NK-92 treated with Interleukin-12 subunit alpha and Interleukin-12 subunit beta, amount 100 ng/mL, for 24 hours (cell line): Measurements from ENCODE around the gene CAMK2B.

Experiments
- DNase-seq: peaks from one replicate; lab custom pipeline; 2025; lab: John Stamatoyannopoulos, UW

CAMK2B gene

DNA sequence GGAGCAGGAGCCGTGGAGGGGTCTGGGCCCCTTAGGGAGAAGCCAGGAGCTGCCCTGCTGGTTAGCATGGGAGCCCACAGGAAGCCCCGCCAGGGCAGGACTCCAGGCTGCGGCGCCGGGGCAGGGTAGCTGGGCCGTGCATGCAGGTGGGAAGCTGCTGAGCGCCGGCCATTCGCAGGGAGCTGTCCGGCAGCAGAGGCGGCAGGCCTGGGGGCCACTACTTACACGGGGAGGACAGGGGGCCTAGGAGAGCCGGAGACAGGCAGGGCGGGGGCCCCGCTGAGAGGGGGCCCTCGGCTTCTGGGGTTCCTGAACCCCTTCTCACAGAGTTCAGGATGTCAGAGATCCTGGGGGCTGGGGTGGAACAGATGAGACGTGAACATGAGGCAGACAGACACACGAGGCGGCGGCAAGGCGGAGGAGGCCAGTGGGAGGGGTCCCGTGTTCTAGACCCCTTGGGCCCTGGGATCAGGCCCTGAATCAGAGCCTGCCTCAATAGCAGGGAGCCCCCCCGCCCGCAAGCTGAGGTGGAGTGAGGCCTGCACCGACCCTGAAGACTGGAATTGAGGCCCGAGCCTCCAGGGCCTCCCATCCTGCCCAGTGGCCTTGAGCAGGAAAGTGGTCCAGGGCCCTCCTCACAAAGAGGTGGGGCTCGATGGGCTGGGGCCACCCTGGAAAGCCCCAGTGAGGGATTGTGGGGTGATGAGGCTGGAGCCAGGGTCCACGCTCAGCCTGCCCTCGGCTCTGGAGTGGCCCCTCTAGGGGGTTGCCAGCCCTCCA is 96.6 kb downstream of the CAMK2B start:
- DNase-seq, result no peak

GRCh38 chr7:44227911-44228310 is 97.5 kb downstream of the CAMK2B start:
- DNase-seq, result no peak

GRCh38 chr7:44226396-44226753 is 99.0 kb downstream of the CAMK2B start:
- DNase-seq, result no peak

DNA sequence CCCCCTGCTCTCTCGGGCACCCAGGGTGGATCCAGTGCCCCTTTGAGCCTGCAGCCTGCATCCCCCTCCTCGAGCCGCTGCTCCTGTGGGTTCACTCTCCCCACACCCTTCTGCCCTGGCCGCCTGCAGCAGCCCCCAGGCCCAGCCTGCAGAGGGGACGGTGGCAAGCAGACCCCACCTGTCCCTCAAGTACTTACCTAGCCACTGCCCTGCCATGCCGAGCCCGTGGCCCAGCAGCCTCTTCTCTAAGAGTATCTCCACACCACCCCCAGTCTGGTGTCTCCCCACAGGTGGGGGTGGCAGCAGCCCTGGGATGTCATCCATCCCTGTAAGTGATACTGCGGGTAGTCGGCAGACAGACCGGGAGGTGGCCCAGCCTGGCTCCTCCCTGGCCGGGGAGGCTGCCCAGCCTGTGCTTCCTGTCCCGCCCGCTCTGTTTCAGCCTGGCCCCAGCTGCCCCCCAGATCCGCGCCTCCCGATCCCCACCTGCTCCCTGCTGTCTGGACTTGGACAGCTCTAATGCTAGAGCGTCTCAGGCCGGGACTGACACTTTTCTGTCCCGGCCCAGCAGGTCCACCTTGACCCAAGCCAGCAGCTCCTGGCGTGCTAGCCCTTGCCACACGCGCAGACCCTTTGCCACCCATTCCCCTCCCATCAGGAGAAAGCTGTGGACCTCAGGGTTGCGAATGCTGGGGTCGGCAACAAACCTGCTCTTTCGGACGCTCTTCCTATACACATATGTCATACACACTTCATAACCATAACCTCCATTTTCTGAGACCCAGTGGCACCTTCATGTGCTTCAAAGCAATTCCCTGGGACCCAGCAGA is 99.6 kb downstream of the CAMK2B start:
- no peak for DNase-seq

- DNase-seq, result no peak
Observed at GRCh38 chr7:44224974-44225565, 100.3 kb downstream of the CAMK2B start.

DNA sequence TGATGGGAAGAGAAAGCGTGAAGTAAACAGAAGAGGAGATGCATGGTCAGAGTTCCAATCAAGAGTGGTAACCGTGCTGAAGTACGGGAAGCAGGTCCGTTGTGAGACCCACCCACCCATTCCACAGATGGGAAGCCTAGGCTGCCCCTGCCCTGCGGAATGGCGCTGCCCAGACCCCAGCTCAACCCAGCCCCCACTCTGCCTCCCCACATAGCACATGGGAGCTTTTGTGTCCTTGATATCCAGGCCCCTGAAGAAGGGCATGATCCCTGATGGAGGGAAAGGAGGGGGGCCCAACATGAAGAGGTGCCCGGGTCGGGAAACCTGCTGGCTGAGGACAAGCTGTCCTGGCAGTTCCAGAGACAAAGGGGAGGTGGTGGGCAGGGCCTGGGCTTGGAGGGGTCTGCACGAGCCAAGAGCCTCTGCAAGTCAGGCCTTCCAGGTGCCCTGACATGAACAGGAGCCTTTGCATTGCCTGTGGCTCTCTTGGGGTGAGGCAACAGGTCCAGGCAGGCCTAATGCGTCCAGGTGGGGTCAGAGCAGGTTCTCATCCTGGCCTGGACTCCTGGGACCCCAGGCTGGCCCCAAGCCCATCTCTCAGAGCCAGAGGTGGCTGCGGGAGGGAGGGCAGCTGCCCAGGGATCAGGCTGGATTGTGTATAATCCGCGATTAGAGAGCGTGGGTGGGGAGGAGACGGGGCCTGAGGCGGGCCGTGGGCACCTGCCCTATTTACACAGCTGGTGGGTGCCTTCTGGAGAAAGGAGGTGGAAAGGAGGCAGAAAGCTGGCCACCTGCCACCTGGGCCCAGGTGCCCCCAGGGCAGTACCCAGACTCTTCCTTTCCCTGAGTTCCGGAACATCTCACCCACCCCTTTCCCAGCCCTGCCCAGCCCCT is 101.1 kb downstream of the CAMK2B start:
- no peak for DNase-seq

GRCh38 chr7:44223362-44224079 is 101.9 kb downstream of the CAMK2B start:
- DNase-seq, result no peak

- no peak for DNase-seq
Observed at GRCh38 chr7:44222776-44223261, 102.6 kb downstream of the CAMK2B start.

- no peak for DNase-seq
Observed at GRCh38 chr7:44222074-44222473, 103.3 kb downstream of the CAMK2B start.

DNA sequence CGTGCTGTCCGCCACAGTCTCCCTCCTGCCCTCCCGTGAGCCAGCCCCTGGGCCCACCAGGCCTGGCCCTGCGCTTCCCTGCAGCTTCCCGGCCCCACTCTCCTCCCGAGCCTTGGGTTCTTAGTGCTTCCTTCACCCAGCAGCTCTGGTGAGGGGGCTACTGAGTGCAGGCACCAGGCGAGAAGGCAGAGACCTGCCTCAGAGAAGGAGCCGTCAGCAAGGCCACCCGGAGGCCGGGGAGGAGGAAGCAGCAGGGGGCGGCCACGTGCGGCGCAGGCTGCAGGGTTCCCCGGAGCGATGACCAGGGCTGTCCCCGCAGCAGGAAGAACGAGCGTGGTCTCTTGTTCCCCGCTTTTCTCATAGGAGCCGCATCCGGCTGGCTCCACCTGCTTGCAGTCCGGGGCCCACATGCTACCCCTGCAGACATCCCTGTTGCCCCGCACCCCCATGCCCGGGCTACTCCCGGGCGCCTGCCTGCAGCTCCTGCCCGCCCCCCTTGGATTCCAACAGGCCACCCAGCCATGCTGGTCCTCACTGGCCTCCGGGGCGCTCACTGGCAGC is 104.1 kb downstream of the CAMK2B start:
- no peak for DNase-seq

DNA sequence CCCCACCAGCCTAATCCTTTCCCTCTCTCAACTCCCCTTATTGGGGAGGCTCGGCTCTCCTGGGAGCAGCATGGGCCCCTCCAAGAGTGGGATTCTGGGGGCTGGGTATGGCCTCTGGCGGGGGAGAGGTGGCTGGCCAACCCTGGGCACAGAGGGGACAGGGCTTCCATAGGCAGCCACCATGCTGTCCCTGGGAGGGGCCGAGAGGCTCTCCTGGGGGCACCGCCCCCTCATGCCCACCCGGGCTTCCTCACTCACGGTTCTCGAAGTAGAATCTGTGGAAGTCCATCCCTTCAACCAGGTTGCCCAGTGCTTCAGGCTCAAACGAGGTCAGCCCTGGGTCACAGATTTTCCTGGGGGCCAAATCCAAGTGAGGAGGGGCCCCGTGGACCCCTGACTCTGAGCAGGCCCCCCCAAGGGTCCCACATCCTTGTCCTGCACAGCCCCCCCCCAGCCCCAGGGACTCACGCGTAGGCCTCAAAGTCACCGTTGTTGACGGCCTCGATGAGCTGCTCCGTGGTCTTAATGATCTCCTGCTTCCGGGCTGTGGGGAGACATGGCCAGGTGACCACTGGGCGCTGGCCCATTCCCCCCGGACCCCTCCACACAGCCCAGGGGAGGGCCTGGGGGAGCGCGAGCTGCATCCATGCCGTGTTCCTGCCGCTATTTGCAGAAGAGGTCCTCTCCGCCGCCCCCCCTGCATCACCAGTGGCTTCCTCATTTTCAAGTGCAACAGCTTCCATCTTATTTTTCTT is 104.9 kb downstream of the CAMK2B start:
- DNase-seq, result no peak

DNA sequence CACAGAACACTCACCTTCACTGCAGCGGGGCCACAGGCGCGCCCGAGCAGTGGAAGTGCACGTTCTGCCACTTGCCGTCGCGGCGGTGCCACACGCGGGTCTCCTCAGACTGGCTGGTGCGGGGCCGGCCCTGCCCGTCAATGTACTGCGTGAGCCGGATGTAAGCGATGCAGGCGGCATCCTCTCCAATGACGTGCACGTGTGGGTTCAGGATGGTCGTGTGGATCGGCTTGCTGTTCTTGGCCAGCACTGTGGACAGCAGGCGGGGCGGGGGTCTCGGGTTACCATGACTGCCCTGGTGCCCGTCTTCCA is 105.4 kb downstream of the CAMK2B start:
- no peak for DNase-seq

GRCh38 chr7:44219371-44220045 is 105.9 kb downstream of the CAMK2B start:
- DNase-seq, result no peak

DNA sequence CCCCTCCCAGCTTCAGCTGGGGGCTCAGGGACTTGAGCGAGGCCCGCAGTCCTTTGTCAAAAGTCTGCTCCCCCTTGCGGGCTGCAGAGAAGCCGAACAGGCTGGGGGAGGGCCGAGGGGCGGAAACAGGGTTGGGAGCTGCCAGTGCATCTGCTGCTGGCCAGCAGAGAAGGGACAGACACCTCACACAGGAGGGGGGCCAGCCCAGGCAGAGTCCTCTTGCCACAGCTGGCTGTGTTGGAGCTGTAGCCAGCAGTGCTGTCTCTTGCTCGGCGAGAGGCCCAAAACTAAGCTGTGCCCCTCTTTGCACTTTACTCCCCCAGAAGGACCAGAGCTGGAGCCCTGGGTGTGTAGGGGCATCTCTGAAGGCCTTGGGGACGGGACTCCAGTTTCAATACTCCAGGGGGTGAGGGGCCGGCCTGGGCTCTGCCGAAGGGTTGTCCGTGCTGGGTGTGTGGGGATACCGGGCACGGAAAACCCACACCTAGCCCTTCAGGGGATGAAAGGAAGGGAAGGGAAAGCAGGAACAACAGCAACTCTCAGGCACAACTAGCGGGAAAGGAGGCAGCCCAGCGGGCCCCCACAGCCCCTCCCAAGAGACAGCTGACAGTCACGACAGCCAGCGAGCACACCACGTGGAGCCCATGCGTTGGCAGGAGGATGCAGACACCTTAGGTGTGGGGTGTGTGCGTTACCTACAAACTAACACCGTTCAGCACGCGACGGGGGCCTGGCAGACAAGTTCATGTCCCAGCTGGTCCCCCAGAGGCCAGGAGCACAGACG is 106.8 kb downstream of the CAMK2B start:
- DNase-seq, result no peak

DNA sequence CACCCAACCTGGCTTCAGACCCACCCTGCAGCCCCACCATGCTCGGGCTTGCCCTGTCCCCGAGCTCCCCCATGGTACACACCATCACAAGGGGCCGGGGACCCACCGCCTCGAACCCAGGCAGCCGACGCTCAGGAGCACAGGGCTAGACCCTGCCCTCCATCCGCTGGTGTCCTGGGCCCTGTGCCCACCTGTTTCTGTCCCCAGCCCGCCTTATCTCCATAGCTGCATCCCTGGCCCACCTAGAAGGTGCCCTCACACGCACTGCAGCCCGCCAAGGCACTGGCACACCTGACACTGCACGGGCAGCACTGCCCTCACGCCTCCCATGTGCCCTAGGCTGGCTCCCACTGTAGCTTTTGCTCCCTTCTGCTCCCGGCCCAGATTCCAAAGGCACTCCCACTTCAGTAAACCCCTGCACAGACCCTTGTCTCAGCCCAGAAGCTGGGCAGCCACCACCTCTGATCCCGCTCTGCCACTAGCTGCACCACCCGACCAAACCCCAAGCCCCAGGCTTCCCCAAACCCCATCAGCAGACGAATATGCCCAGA is 107.5 kb downstream of the CAMK2B start:
- DNase-seq, result no peak

- no peak for DNase-seq
Observed at GRCh38 chr7:44217223-44217714, 108.1 kb downstream of the CAMK2B start.

DNA sequence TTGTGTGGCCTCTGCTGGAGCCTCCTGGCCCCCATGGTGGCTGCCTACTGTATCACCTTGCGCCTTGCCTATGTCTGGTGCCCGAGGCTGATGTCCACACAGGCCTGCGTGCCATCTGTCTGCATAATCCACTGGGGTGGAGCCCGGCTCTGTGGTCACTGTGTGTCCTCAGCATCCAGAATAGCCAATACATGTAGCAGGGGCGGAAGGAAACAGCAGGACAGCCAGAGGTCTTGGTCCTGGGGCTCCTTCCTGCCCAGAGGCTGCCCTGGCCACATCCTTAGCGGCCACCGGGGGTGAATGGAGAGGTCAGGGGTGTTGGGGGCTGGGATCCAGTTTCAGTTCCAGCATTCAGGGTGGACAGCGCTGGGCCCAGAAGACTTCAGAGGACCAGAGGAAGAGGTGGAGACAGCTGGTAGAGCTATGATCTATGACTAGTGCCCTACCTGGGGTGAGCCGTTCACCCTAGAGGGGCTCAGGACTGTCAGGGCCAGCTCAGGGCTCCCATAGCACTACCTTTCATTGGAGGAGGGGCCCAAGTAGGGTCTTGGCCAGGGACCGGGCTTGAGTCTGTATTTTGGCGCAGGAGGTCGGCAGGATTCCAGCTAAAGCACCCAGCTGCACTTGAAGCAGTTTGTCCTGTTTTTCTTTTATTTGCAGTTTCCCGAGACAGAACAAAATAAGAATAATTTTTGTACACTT is 108.7 kb downstream of the CAMK2B start:
- DNase-seq, result no peak

- DNase-seq, result no peak
Observed at GRCh38 chr7:44216019-44216418, 109.4 kb downstream of the CAMK2B start.
